Lower lobe of right lung (tissue), 2 donors: ENCODE data around the gene MAPK4. TPM values are rescaled to one million over a fixed set of nuclear protein-coding genes. Genes with fewer than 3 reads are reported as not detected.

Experiments
- ATAC-seq, 2 donors: fragments of 200-7000 bp; cut with Tn5 transposase; one replicate each; pipeline ENCODE4 v1.9.1; 2020 to 2022; ENCODE audit warnings: mild to moderate bottlenecking in 2 of 2, moderate library complexity in 2 of 2
- DNase-seq: peaks from one replicate; pipeline ENCODE4 v3.0.0-alpha.2; 2020
- H3K27ac ChIP-seq: fragments of 200-600 bp; one replicate; pipeline ENCODE4 v1.8.0; 2022
- H3K27me3 ChIP-seq: fragments of 200-600 bp; one replicate; pipeline ENCODE4 v1.8.0; 2022; ENCODE audit warnings: low read depth
- H3K36me3 ChIP-seq: fragments of 200-600 bp; one replicate; pipeline ENCODE4 v1.8.0; 2022; ENCODE audit warnings: mild to moderate bottlenecking
- H3K4me1 ChIP-seq: fragments of 200-600 bp; one replicate; pipeline ENCODE4 v1.8.0; 2022
- H3K4me3 ChIP-seq: fragments of 200-600 bp; one replicate; pipeline ENCODE4 v1.8.0; 2022; ENCODE audit warnings: mild to moderate bottlenecking
- H3K9me3 ChIP-seq: fragments of 200-600 bp; one replicate; pipeline ENCODE4 v1.8.0; 2022
- intact Hi-C: fragments of 100-400 bp; cut with DNase I; formaldehyde crosslinking; loops from one replicate; pipeline ENCODE4 v1.11.0; 2022
- total RNA-seq: library from RNA; stranded (reverse); fragmentation: NEBNext Ultra II Directional; extraction: Animal tissue kit (Norgen Biotek cat#: 25700); gene quantifications from one replicate; pipeline ENCODE4 v1.2.1, GENCODE V29; 2021
- TF ChIP-seq, protein P1 (sequence below): fragments of 200-600 bp; IDR thresholded peaks from one replicate; pipeline ENCODE4 v1.8.0; 2022; ENCODE audit warnings: antibody characterized with exemption, mild to moderate bottlenecking
- donor health status: DM: no; HTN: yes; CAD: no; lungs with severe emphysema.

Gene MAPK4
- total RNA-seq, 1 donor from 2014 or later: 2.9 TPM

DNA sequence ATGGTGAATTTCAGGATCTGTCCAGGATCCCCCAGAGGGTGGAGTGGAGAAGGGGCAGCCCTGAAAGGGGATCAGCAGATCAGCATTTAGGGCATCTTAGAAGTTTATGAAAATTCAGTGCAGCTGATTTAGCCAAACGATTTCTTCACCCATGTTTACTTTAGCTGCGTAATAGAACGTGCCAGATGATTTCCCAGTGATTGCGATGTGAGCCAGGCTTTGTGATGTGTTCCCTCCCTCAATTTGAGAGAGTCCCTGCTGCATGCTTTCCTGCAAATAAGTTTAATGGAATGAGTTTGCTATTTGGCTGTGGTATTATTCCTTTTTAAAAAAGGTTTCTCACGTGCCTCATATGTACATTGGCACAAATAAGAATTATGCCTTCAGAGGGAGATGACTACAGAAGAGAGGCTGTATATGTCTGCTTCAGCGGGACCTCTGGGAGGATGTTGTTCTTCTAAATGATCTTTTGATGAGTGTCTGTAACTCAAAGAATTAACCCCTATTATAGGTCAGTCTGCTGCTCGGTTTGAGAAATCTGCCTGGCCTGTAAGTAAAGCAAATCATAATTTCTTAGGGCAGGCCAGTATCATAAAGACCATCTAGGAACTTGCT, 148.1 kb downstream of the MAPK4 start:
- no peaks in the 10 kb centered on the region for H3K9me3 ChIP-seq
- DNase-seq (no peak), ATAC-seq (peak; percentile 13 to 33)
- no peaks in the 10 kb centered on the region for H3K36me3 ChIP-seq
- TF ChIP-seq, protein P1, sequence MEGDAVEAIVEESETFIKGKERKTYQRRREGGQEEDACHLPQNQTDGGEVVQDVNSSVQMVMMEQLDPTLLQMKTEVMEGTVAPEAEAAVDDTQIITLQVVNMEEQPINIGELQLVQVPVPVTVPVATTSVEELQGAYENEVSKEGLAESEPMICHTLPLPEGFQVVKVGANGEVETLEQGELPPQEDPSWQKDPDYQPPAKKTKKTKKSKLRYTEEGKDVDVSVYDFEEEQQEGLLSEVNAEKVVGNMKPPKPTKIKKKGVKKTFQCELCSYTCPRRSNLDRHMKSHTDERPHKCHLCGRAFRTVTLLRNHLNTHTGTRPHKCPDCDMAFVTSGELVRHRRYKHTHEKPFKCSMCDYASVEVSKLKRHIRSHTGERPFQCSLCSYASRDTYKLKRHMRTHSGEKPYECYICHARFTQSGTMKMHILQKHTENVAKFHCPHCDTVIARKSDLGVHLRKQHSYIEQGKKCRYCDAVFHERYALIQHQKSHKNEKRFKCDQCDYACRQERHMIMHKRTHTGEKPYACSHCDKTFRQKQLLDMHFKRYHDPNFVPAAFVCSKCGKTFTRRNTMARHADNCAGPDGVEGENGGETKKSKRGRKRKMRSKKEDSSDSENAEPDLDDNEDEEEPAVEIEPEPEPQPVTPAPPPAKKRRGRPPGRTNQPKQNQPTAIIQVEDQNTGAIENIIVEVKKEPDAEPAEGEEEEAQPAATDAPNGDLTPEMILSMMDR: no peak
- no peak overlapping the region for H3K27ac ChIP-seq
- no peaks in the 10 kb centered on the region for H3K27me3 ChIP-seq
- H3K4me3 ChIP-seq: no peak overlapping the region
- no peaks in the 10 kb centered on the region for H3K4me1 ChIP-seq
- intact Hi-C loops: no loop called here

DNA sequence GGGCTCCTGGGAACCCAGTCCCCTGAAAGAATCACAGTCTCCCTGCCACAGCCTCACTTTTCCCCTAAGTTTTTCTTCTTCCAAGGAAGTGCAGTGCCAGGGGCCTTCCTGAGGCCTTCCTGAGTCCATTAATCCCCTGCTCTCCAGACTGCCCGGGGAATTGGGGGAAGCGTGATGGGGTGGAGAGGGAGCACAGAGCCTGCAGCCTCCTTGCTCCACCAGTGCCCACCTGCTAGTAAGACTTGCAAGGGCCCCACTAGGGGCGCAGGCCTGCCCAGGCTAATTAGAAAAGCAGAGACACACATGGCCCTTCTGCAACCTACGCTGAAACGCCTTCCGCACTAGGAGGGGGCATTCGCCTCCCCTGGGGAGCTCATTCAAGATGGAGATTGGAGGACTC, 149.3 kb downstream of the MAPK4 start:
- H3K27me3 ChIP-seq: no peaks in the 10 kb centered on the region
- no peaks in the 10 kb centered on the region for H3K4me1 ChIP-seq
- H3K27ac ChIP-seq: no peak overlapping the region
- TF ChIP-seq, protein P1: no peak
- no peak overlapping the region for H3K4me3 ChIP-seq
- ATAC-seq (no peak), DNase-seq (no peak)
- intact Hi-C loops: no loop called here
- no peaks in the 10 kb centered on the region for H3K36me3 ChIP-seq
- no peaks in the 10 kb centered on the region for H3K9me3 ChIP-seq

DNA sequence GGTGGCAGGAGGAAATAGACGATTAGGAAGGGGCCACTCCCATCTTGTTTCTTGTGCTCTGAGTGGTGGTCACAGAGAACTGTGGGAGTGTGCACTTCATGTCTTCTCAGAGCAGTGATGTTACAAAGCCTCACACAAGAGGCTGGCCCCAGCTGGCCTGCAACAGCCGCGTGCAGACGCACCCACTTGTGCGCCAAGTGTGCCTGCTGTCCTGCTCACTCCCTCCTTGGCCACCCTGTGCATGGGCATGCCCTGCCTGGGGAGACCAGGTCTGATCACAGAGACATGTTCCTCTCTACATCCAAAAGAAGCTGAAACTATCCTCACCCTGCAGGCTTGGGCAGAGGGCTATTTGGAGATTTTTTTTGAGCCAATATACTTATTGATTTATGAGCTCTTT, 151.5 kb downstream of the MAPK4 start:
- DNase-seq: no peak

DNA sequence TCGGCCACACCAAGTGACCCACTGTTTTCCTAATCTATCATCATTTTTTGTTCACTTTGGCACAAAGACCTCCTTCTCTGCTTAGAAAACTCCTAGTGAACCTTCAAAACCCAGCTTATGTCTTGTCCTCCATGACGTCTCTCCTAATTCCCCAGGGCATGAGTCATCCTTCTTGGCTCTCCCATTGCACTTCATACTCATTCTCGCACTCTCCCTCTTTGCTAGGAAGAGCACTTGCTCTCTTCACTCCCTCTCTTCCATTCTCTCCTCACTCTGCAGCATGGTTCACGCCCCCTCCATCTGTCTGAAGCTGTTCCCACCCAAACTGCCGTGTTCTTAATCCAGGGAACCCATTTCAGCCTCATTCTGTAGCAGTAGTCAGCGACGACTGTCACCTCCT, 156.0 kb downstream of the MAPK4 start:
- Histone ChIP-seq H3K4me1 (no peaks in the 10 kb centered on the region), H3K27ac (no peak overlapping the region), H3K36me3 (no peaks in the 10 kb centered on the region), H3K27me3 (no peaks in the 10 kb centered on the region), H3K9me3 (no peaks in the 10 kb centered on the region), H3K4me3 (no peak overlapping the region)
- TF ChIP-seq, protein P1: no peak
- no peak for ATAC-seq
- intact Hi-C loops: no loop called here
- DNase-seq: no peak

More for the DNA sequence above, 151.5 kb downstream of the MAPK4 start:
- H3K27me3 ChIP-seq: no peaks in the 10 kb centered on the region
- no peak for ATAC-seq
- no peaks in the 10 kb centered on the region for H3K36me3 ChIP-seq
- H3K4me3 ChIP-seq: no peak overlapping the region
- TF ChIP-seq, protein P1: no peak
- intact Hi-C loops: no loop called here
- no peak overlapping the region for H3K27ac ChIP-seq
- H3K4me1 ChIP-seq: no peaks in the 10 kb centered on the region
- no peaks in the 10 kb centered on the region for H3K9me3 ChIP-seq

DNA sequence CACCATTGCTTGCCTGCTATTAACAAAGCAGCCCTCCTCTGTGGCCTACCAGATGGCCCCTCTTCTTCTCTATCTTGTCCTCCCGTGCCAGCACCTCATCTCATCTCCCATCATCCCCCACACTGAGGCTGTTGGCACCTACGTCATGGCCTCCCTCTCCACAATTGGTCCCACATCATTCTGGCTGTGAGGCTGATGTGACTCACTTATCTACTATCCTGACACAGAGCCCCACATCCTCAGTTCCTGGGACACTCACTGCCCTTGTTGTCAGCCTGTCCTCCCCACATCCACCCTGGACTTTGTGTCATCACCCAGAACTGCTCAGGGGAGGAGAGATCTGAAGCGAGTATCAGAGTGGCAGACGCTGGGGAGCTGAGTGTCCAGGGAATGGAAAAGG, 157.0 kb downstream of the MAPK4 start:
- TF ChIP-seq, protein P1: no peak
- H3K27me3 ChIP-seq: no peaks in the 10 kb centered on the region
- ATAC-seq (no peak), DNase-seq (no peak)
- intact Hi-C loops: no loop called here
- no peak overlapping the region for H3K4me3 ChIP-seq
- no peaks in the 10 kb centered on the region for H3K4me1 ChIP-seq
- no peak overlapping the region for H3K27ac ChIP-seq
- no peaks in the 10 kb centered on the region for H3K36me3 ChIP-seq
- no peaks in the 10 kb centered on the region for H3K9me3 ChIP-seq
